Gastroesophageal sphincter (tissue), 3 donors: Measurements from ENCODE around the gene C6orf52.

Experiments
- CTCF ChIP-seq, 4 experiments: fragments of 200-600 bp in 2 of 4; fragments of 450-650 bp in 2 of 4; sonication (generic) in 1 of 4; IDR thresholded peaks; one replicate each; pipeline ENCODE4 v1.5.1; 2017 to 2019; ENCODE audit warnings: antibody characterized with exemption in 4 of 4, mild to moderate bottlenecking in 2 of 4, moderate library complexity in 2 of 4
- EP300 ChIP-seq: sonication (generic); formaldehyde crosslinking; IDR thresholded peaks from one replicate; pipeline ENCODE4 v1.6.1; 2017; ENCODE audit warnings: antibody characterized with exemption, mild to moderate bottlenecking
- POLR2A ChIP-seq, 2 donors: fragments of 450-650 bp; IDR thresholded peaks; one replicate each; pipeline ENCODE4 v1.6.1; 2017; ENCODE audit warnings: antibody characterized with exemption in 2 of 2, mild to moderate bottlenecking in 2 of 2, moderate library complexity in 1 of 2
- POLR2AphosphoS5 ChIP-seq: sonication (generic); formaldehyde crosslinking; IDR thresholded peaks from one replicate; pipeline ENCODE4 v1.6.1; 2017; ENCODE audit warnings: antibody characterized with exemption

GRCh38 chr6:10684618-10685017 is 9.8 kb downstream of the C6orf52 start:
- TF ChIP-seq CTCF (IDR thresholded peaks at IDR 0.05) = no peak
- no peak for TF ChIP-seq POLR2AphosphoS5
- no peak for TF ChIP-seq EP300
- no peak for TF ChIP-seq POLR2A (IDR thresholded peaks at IDR 0.05)
